Fibroblast of skin of right biceps (primary cell): ENCODE measurements around the gene OAS2.
A peak's percentile ranks its signal among the peaks of the same experiment; 100 is the strongest.
"Not testable (repeated sequence)": the region's sequence is repeated elsewhere in the genome, so short reads cannot be mapped to it uniquely, and the experiment has no call there.

Experiments used
- DNase-seq: peaks from one replicate; pipeline ENCODE4 v3.0.0-alpha.2; 2013

OAS2 gene

GRCh38 chr12:112957125-112957524, 21.2 kb upstream of the OAS2 start:
- not testable (repeated sequence) for DNase-seq

DNA sequence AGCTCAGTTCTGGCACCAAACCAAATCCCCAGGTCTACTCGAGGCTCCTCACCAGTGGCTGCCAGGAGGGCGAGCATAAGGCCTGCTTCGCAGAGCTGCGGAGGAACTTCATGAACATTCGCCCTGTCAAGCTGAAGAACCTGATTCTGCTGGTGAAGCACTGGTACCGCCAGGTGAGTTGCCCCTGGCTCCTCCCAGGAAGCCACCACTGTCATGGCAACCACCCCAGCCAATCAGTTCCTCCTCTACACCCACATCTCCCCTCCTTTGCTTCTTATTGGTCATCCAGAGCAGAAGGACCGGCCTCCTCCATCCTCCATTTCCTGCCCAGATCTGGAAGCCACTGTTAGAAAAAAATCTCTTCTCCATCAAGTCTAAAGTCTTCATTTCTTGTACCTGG, 17.2 kb upstream of the OAS2 start:
- DNase-seq = no peak

DNA sequence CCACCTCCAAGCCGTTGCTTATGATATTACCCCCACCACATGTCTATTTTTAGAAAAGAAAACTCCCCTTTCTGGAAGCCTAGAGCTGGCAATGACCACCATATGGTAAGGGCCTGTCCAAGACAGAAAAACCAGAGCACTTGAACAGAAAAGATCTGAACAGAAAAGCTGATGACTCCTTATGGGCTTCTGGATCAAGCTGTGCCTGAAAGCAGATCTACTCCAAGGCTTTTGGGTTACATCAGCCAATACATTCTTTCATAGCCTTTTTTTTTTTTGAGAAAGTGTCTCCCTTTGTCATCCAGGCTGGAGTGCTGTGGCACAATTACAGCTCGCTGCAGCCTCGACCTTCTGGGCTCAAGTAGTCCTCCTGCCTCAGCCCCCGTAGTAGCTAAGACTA, 16.8 kb upstream of the OAS2 start:
- DNase-seq = no peak

DNA sequence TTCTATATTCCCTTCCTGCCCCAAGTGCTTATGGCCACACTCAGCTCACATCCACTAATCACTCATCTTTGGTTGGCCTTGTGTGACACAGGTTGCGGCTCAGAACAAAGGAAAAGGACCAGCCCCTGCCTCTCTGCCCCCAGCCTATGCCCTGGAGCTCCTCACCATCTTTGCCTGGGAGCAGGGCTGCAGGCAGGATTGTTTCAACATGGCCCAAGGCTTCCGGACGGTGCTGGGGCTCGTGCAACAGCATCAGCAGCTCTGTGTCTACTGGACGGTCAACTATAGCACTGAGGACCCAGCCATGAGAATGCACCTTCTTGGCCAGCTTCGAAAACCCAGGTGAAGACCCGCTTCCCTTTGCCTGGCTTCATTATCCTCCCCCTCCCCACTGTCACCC, 15.8 kb upstream of the OAS2 start:
- no peak for DNase-seq

- DNase-seq = no peak
These were observed 15.0 kb upstream of the OAS2 start for GRCh38 chr12:112963227-112963861.

DNA sequence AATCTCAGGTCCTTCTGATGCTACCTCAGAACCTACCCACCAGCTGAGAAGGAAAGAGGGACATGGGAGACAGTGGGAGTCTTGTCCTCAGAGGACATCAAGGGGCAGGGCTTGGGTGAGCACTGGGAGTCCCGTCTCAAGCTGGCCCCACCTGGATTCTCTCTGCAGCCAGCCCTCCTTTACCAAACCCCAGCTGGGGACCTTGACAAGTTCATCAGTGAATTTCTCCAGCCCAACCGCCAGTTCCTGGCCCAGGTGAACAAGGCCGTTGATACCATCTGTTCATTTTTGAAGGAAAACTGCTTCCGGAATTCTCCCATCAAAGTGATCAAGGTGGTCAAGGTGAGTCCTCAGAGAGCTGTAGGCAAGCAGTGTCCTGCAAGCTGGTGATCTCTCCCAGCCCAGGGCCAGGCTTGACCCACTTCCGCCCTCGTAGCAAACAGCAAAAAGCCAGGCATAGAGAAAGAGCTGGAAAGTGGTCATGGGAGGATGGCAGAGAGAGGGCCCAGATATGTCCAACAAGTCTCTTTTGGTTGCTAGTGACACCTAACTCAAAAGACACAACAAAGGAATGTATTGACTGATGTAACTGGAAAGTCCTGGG, 14.2 kb upstream of the OAS2 start:
- DNase-seq = no peak

- DNase-seq = no peak
These were observed 13.4 kb upstream of the OAS2 start for GRCh38 chr12:112964915-112965314.

DNA sequence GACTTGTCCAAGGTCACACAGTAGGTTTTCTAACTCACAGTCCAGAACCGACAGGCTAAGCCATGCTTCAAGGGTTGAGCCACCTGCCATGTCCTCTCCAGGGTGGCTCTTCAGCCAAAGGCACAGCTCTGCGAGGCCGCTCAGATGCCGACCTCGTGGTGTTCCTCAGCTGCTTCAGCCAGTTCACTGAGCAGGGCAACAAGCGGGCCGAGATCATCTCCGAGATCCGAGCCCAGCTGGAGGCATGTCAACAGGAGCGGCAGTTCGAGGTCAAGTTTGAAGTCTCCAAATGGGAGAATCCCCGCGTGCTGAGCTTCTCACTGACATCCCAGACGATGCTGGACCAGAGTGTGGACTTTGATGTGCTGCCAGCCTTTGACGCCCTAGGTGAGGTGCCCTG, 12.7 kb upstream of the OAS2 start:
- DNase-seq = no peak

DNA sequence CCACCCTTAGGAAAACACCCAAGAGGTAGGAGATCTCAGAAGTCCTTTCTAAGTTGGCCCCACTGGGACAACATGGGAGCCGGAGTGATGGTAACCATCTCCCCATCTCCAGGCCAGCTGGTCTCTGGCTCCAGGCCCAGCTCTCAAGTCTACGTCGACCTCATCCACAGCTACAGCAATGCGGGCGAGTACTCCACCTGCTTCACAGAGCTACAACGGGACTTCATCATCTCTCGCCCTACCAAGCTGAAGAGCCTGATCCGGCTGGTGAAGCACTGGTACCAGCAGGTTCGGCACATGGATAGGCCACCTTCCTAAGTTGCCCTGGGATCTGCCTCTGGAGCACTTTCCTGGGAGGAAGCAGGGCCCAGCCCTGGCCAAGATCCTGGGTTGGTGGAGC, 11.0 kb upstream of the OAS2 start:
- DNase-seq = no peak

- DNase-seq = no peak
These were observed 10.5 kb upstream of the OAS2 start for GRCh38 chr12:112967858-112968257.

GRCh38 chr12:112969547-112970306, 8.6 kb upstream of the OAS2 start:
- no peak for DNase-seq

GRCh38 chr12:112970391-112970790, 7.9 kb upstream of the OAS2 start:
- no peak for DNase-seq

DNA sequence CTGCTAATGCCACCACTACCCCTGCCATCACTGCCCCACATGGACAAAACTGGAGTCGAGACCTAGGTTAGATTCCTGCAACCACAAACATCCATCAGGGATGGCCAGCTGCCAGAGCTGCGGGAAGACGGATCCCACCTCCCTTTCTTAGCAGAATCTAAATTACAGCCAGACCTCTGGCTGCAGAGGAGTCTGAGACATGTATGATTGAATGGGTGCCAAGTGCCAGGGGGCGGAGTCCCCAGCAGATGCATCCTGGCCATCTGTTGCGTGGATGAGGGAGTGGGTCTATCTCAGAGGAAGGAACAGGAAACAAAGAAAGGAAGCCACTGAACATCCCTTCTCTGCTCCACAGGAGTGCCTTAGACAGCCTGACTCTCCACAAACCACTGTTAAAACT, 7.1 kb upstream of the OAS2 start:
- DNase-seq = peak; percentile 32

- DNase-seq = peak; percentile 63
These were observed 5.1 kb upstream of the OAS2 start for GRCh38 chr12:112973011-112973735.

DNA sequence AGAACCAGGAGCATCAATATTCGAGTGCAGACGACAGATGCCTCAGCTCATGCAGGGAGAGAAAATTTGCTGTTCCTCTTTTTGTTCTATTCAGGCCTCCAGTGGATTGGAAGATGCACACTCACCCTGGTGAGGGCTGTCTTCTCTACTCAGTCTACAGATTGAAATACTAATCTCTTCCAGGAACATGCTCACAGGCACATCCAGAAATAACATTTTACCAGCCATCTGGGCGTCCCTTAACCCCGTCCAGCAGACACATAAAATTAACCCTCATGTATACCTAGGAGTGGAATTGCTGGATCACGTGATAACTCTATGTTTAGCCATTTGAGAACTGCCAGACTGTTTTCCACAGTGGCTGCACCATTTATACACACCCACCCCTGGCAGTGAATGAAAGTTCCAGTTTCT, 4.5 kb upstream of the OAS2 start:
- no peak for DNase-seq

GRCh38 chr12:112974904-112975303, 3.4 kb upstream of the OAS2 start:
- no peak for DNase-seq

GRCh38 chr12:112977139-112977538, 1.2 kb upstream of the OAS2 start:
- no peak for DNase-seq

GRCh38 chr12:112977641-112978040, 678 bp upstream of the OAS2 start:
- DNase-seq = no peak

DNA sequence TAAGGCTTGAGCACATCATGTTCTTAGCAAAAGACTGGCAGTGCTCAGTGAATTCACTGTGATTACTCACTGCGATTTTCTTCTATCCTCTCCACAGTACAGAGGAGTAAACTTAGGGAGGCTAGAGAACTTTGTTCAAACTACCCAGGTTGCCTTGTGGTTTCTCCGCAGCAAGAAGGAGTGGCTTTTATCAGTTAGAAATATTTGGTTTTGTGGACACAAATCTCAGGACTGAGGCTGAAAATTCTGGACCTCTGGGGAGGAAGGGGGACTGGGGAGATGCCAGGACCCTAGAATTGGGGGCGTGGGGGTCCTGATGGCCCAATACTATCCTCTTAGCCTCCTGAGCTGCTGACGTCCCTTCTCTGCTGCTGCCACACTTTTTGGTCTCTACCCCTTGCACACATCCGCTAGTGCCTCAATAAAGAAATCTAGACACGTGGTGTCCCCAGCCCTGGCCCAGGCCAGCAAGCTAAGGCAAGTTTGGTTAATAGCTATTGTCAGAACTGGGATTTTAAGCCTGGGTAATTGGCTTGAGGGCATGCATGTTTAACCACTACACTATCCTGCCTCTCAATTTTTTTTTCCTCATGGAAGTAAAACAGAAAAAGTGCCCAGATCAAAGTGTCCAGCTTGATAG, 842 bp downstream of the OAS2 start:
- no peak for DNase-seq

DNA sequence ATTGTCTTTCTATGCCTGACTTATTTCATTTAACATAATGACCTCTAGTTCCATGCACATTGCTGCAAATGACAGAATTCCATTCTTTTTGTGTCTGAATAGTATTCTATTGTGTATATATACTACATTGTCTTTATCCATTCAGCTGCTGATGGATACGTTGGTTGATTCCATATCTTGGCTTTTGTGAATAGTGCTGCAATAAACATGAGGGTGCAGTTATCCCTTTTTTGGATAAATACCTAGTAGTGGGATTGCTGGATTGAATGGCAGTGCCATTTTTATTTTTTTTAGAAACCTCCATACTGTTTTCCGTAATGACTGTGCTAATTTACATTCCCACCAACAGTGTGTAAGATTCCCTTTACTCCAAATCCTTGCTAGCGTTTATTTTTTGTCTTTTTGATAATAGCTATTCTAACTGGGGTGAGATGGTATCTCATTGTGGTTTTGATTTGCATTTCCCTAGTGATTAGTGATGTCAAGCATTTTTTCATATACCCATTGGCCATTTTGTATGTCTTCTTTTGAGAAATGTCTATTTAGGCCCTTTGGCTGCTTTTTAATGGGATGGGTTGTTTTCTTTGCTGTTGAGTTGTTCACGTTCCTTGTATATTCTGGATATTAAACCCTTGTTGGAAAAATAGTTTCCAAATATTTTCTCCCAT, 2.3 kb downstream of the OAS2 start:
- no peak for DNase-seq

DNA sequence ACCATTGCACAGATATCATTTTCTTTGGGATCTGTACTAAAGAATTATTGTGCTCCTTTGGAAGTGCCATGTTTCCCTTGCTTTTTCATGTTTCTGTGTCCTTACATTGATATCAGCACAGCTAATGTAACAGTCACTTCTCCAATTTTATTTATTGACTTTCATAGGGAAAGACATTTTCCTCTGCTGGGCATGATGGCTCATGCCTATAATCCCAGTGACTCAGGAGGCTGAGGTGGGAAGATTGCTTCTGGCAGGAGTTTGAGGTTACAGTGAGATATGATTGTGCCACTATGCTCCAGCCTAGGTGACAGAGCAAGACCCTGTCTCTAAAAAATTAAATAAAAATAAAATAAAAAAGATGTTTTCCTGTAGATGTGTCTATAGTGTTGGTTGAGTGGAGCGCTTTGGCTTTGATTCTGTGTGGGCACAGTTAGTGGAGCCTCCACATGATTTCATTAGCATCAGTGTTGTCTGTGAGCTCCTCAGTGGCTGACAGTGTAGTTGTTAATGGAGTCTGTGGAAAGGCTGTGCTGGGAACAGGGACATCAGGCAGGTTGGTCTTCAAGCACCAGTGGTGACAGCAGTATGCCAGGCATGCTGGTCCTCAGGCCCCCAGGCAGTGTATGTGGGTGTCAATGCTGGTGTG, 7.4 kb downstream of the OAS2 start:
- DNase-seq = no peak

DNA sequence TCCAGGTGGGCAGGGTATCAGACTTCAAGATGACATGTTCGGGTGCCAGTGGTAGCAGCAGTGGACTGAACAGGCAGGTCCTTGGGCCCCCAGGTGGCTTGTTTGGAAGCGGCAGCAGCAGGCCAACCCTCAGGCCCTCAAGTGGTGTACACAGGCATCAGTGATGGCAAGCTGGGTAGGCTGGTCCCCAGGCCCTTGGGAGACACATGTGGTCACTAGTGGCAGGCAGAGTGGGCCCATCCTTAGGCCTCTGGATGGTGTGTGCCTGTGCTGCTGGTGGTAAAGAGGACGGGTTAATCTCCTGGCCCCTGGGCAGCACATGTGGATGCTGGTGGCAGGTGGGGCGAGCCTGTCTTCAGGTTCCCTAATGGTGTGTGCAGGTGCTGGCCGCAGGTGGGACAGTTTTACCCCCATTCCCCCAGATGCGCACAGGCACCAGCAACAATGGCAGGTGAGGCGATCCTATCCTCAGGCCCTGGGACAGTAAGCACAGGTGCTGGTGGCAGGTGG, 8.0 kb downstream of the OAS2 start:
- DNase-seq = no peak
